Nephron progenitor cell (in vitro differentiated cells): ENCODE data around the gene DSTN.

ENCODE experiments used
- DNase-seq: peaks from one replicate; pipeline ENCODE4 v3.0.0; 2021
- H3K27ac Mint-ChIP-seq: 2 replicates; pipeline ENCODE4 v1.8.0; 2021; ENCODE audit warnings: mild to moderate bottlenecking, moderate library complexity, mixed read lengths
- H3K27me3 Mint-ChIP-seq: 2 replicates; pipeline ENCODE4 v1.8.0; 2021; ENCODE audit warnings: mild to moderate bottlenecking, low read depth, mixed read lengths; ENCODE audit not compliant: poor library complexity
- H3K36me3 Mint-ChIP-seq: 2 replicates; pipeline ENCODE4 v1.8.0; 2021; ENCODE audit warnings: low read depth, mixed read lengths
- H3K4me1 Mint-ChIP-seq: 2 replicates; pipeline ENCODE4 v1.8.0; 2021; ENCODE audit warnings: mixed read lengths
- H3K4me3 Mint-ChIP-seq: 2 replicates; pipeline ENCODE4 v1.8.0; 2021; ENCODE audit warnings: mild to moderate bottlenecking, moderate library complexity, mixed read lengths
- H3K9me3 Mint-ChIP-seq: 2 replicates; pipeline ENCODE4 v1.8.0; 2021; ENCODE audit warnings: mild to moderate bottlenecking, moderate library complexity, mixed read lengths
- CTCF ChIP-seq: fragments of 200-600 bp; sonication (generic); IDR thresholded peaks from 2 replicates; pipeline ENCODE4 v1.5.0; 2021; ENCODE audit warnings: antibody characterized with exemption

Gene DSTN

GRCh38 chr20:17634661-17635331 is 64.9 kb downstream of the DSTN start:
- H3K36me3 Mint-ChIP-seq: peaks cover 15% of the 10 kb centered on the region
- DNase-seq: no peak

GRCh38 chr20:17635332-17636244 is 65.7 kb downstream of the DSTN start:
- Mint-ChIP-seq H3K27ac (peak overlapping the region; percentile 97), H3K9me3 (no peaks in the 10 kb centered on the region), H3K4me3 (peak overlapping the region; percentile 39), H3K36me3 (peaks cover 15% of the 10 kb centered on the region), H3K27me3 (peaks cover 3% of the 10 kb centered on the region), H3K4me1 (peaks cover 40% of the 10 kb centered on the region)
- no peak for TF ChIP-seq CTCF
- peak; percentile 49 for DNase-seq

More at GRCh38 chr20:17634661-17635331, 64.9 kb downstream of the DSTN start:
- no peak overlapping the region for H3K4me3 Mint-ChIP-seq
- H3K9me3 Mint-ChIP-seq: no peaks in the 10 kb centered on the region
- TF ChIP-seq CTCF: no peak
- no peak overlapping the region for H3K27ac Mint-ChIP-seq
- peaks cover 32% of the 10 kb centered on the region for H3K4me1 Mint-ChIP-seq
- peaks cover 8% of the 10 kb centered on the region for H3K27me3 Mint-ChIP-seq

GRCh38 chr20:17636523-17637412 is 66.9 kb downstream of the DSTN start:
- Mint-ChIP-seq H3K36me3 (peaks cover 15% of the 10 kb centered on the region), H3K27ac (peak overlapping the region; percentile 97), H3K9me3 (no peaks in the 10 kb centered on the region), H3K27me3 (peaks cover 3% of the 10 kb centered on the region), H3K4me1 (peaks cover 40% of the 10 kb centered on the region), H3K4me3 (peak overlapping the region; percentile 36)
- TF ChIP-seq CTCF: no peak
- peak; percentile 66 for DNase-seq

- Mint-ChIP-seq H3K4me1 (peaks cover 40% of the 10 kb centered on the region), H3K9me3 (no peaks in the 10 kb centered on the region), H3K4me3 (no peak overlapping the region), H3K36me3 (peaks cover 12% of the 10 kb centered on the region), H3K27me3 (peaks cover 3% of the 10 kb centered on the region), H3K27ac (peak overlapping the region; percentile 81)
- DNase-seq: no peak
- no peak for TF ChIP-seq CTCF
Observed at GRCh38 chr20:17637413-17637780, 67.5 kb downstream of the DSTN start.

GRCh38 chr20:17637985-17638640 is 68.2 kb downstream of the DSTN start:
- no peak overlapping the region for H3K4me3 Mint-ChIP-seq
- H3K36me3 Mint-ChIP-seq: peaks cover 9% of the 10 kb centered on the region
- H3K27me3 Mint-ChIP-seq: peaks cover 3% of the 10 kb centered on the region
- DNase-seq: no peak
- H3K4me1 Mint-ChIP-seq: peaks cover 46% of the 10 kb centered on the region
- peak overlapping the region; percentile 81 for H3K27ac Mint-ChIP-seq
- TF ChIP-seq CTCF: no peak
- no peaks in the 10 kb centered on the region for H3K9me3 Mint-ChIP-seq
